Neural progenitor cell (in vitro differentiated cells): ENCODE measurements around the gene AUTS2. TPM values are rescaled to one million over a fixed set of nuclear protein-coding genes. Genes with fewer than 3 reads are reported as not detected.
A peak's percentile ranks its signal among the peaks of the same experiment; 100 is the strongest.

Experiments used
- DNase-seq: peaks from one replicate; pipeline ENCODE4 v3.0.0-alpha.2; 2016; ENCODE audit warnings: low spot score
- H2AFZ ChIP-seq: fragments of 200-600 bp; sonication (generic); replicated peaks from 2 replicates; pipeline ENCODE4 v1.6.1; 2016; ENCODE audit warnings: antibody characterized with exemption
- H3F3A ChIP-seq: fragments of 200-600 bp; sonication (generic); 2 replicates; pipeline ENCODE4 v1.6.1; 2016; ENCODE audit warnings: antibody characterized with exemption, low read depth
- H3K27ac ChIP-seq: fragments of 200-600 bp; sonication (generic); 2 replicates; pipeline ENCODE4 v1.5.1; 2016; ENCODE audit warnings: mild to moderate bottlenecking
- H3K27me3 ChIP-seq: fragments of 200-600 bp; sonication (generic); 2 replicates; pipeline ENCODE4 v1.6.1; 2016; ENCODE audit warnings: mild to moderate bottlenecking, moderate library complexity
- H3K36me3 ChIP-seq: fragments of 200-600 bp; sonication (generic); 2 replicates; pipeline ENCODE4 v1.5.1; 2016
- H3K4me1 ChIP-seq: fragments of 200-600 bp; sonication (generic); 2 replicates; pipeline ENCODE4 v1.6.1; 2016; ENCODE audit warnings: mixed run types
- H3K4me2 ChIP-seq: fragments of 200-600 bp; sonication (generic); 2 replicates; pipeline ENCODE4 v1.6.1; 2016
- H3K4me3 ChIP-seq: fragments of 200-600 bp; sonication (generic); 2 replicates; pipeline ENCODE4 v1.5.1; 2016
- H3K79me2 ChIP-seq: fragments of 200-600 bp; sonication (generic); 2 replicates; pipeline ENCODE4 v1.6.1; 2016; ENCODE audit warnings: low read depth
- H3K9ac ChIP-seq: fragments of 200-600 bp; sonication (generic); 2 replicates; pipeline ENCODE4 v1.6.1; 2016
- H3K9me3 ChIP-seq: fragments of 200-600 bp; sonication (generic); 2 replicates; pipeline ENCODE4 v1.5.1; 2016; ENCODE audit warnings: low read depth
- H4K20me1 ChIP-seq: fragments of 200-600 bp; sonication (generic); 2 replicates; pipeline ENCODE4 v1.6.1; 2016; ENCODE audit warnings: low read depth
- H3K27ac Mint-ChIP-seq: 3 replicates; pipeline ENCODE4 v1.8.0; 2021; ENCODE audit warnings: mixed read lengths
- H3K27me3 Mint-ChIP-seq: 2 replicates; pipeline ENCODE4 v1.8.0; 2022; ENCODE audit warnings: low read depth, mild to moderate bottlenecking, inconsistent platforms, moderate library complexity, mixed read lengths; ENCODE audit not compliant: insufficient read depth
- H3K36me3 Mint-ChIP-seq: 3 replicates; pipeline ENCODE4 v1.8.0; 2021; ENCODE audit warnings: mixed read lengths
- H3K4me1 Mint-ChIP-seq: 3 replicates; pipeline ENCODE4 v1.8.0; 2021; ENCODE audit warnings: mixed read lengths
- H3K4me3 Mint-ChIP-seq: 3 replicates; pipeline ENCODE4 v1.8.0; 2021; ENCODE audit warnings: mild to moderate bottlenecking, moderate library complexity, mixed read lengths
- H3K9me3 Mint-ChIP-seq: 3 replicates; pipeline ENCODE4 v1.8.0; 2020; ENCODE audit warnings: mixed read lengths
- CTCF ChIP-seq: fragments of 200-600 bp; sonication (generic); IDR thresholded peaks from 2 replicates; pipeline ENCODE4 v1.5.1; 2017; ENCODE audit warnings: antibody characterized with exemption, mild to moderate bottlenecking
- EZH2 ChIP-seq: fragments of 200-600 bp; sonication (generic); IDR thresholded peaks from 2 replicates; pipeline ENCODE4 v1.6.1; 2017; ENCODE audit warnings: antibody characterized with exemption, mild to moderate bottlenecking, moderate library complexity
- EZH2phosphoT487 ChIP-seq: fragments of 200-600 bp; sonication (generic); IDR thresholded peaks from 2 replicates; pipeline ENCODE4 v1.6.1; 2017; ENCODE audit warnings: antibody characterized with exemption
- total RNA-seq: library from RNA; depleted of rRNA; stranded (reverse); fragments of >200 nt; gene quantifications from 2 replicates; pipeline ENCODE4 v1.2.3, GENCODE V29; 2015; ENCODE audit warnings: low replicate concordance

AUTS2 gene
- total RNA-seq, 1 donor from 2014 or later, result 50.0 TPM

GRCh38 chr7:69652947-69653701, 54.8 kb downstream of the AUTS2 start:
- H2AFZ ChIP-seq, result no peak overlapping the region
- H3K4me2 ChIP-seq, result no peak overlapping the region
- no peak for DNase-seq
- H4K20me1 ChIP-seq, result peaks cover 89% of the 10 kb centered on the region
- TF ChIP-seq CTCF (no peak), EZH2 (no peak), EZH2phosphoT487 (no peak)
- peaks cover 57% of the 10 kb centered on the region for H3K4me1 Mint-ChIP-seq
- H3K9me3 ChIP-seq, result no peaks in the 10 kb centered on the region
- H3F3A ChIP-seq, result peaks cover 3% of the 10 kb centered on the region
- H3K4me3 Mint-ChIP-seq, result no peak overlapping the region
- H3K9ac ChIP-seq, result no peak overlapping the region
- H3K4me1 ChIP-seq, result peaks cover 17% of the 10 kb centered on the region
- no peaks in the 10 kb centered on the region for H3K79me2 ChIP-seq
- no peak overlapping the region for H3K27ac ChIP-seq
- H3K36me3 Mint-ChIP-seq, result no peaks in the 10 kb centered on the region
- H3K4me3 ChIP-seq, result no peak overlapping the region
- H3K9me3 Mint-ChIP-seq, result no peaks in the 10 kb centered on the region
- peaks cover 55% of the 10 kb centered on the region for H3K27me3 ChIP-seq
- H3K27me3 Mint-ChIP-seq, result peaks cover 2% of the 10 kb centered on the region
- H3K27ac Mint-ChIP-seq, result peak overlapping the region; percentile 34
- no peaks in the 10 kb centered on the region for H3K36me3 ChIP-seq

GRCh38 chr7:69653806-69654205, 55.5 kb downstream of the AUTS2 start:
- TF ChIP-seq CTCF (no peak), EZH2phosphoT487 (no peak)
- no peak overlapping the region for H3K4me3 Mint-ChIP-seq
- H3K27me3 ChIP-seq, result peaks cover 48% of the 10 kb centered on the region
- H3K4me2 ChIP-seq, result no peak overlapping the region
- H3K27ac Mint-ChIP-seq, result no peak overlapping the region
- H3K4me1 ChIP-seq, result peaks cover 17% of the 10 kb centered on the region
- H3F3A ChIP-seq, result peaks cover 3% of the 10 kb centered on the region
- H3K79me2 ChIP-seq, result no peaks in the 10 kb centered on the region
- no peak for DNase-seq
- H3K36me3 Mint-ChIP-seq, result no peaks in the 10 kb centered on the region
- no peak overlapping the region for H3K9ac ChIP-seq
- H3K27ac ChIP-seq, result no peak overlapping the region
- H3K9me3 ChIP-seq, result no peaks in the 10 kb centered on the region
- H3K4me1 Mint-ChIP-seq, result peaks cover 54% of the 10 kb centered on the region
- H3K27me3 Mint-ChIP-seq, result peaks cover 2% of the 10 kb centered on the region
- no peak overlapping the region for H3K4me3 ChIP-seq
- no peaks in the 10 kb centered on the region for H3K9me3 Mint-ChIP-seq
- H2AFZ ChIP-seq, result no peak overlapping the region
- H4K20me1 ChIP-seq, result peaks cover 95% of the 10 kb centered on the region
- H3K36me3 ChIP-seq, result no peaks in the 10 kb centered on the region

GRCh38 chr7:69654381-69654780, 56.1 kb downstream of the AUTS2 start:
- H3K4me2 ChIP-seq, result no peak overlapping the region
- peaks cover 56% of the 10 kb centered on the region for H3K4me1 Mint-ChIP-seq

More at GRCh38 chr7:69654381-69654780, 56.1 kb downstream of the AUTS2 start:
- no peak for TF ChIP-seq EZH2phosphoT487
- TF ChIP-seq CTCF, result no peak
- no peak for TF ChIP-seq EZH2
- H3K4me3 ChIP-seq, result no peak overlapping the region
- no peak overlapping the region for H2AFZ ChIP-seq
- peaks cover 95% of the 10 kb centered on the region for H4K20me1 ChIP-seq
- H3K9ac ChIP-seq, result no peak overlapping the region
- no peaks in the 10 kb centered on the region for H3K36me3 ChIP-seq
- H3K9me3 ChIP-seq, result no peaks in the 10 kb centered on the region
- H3F3A ChIP-seq, result peaks cover 3% of the 10 kb centered on the region
- H3K27me3 ChIP-seq, result peaks cover 42% of the 10 kb centered on the region
- H3K4me3 Mint-ChIP-seq, result no peak overlapping the region
- H3K79me2 ChIP-seq, result no peaks in the 10 kb centered on the region
- H3K4me1 ChIP-seq, result peaks cover 17% of the 10 kb centered on the region
- no peak overlapping the region for H3K27ac Mint-ChIP-seq
- H3K9me3 Mint-ChIP-seq, result no peaks in the 10 kb centered on the region
- no peaks in the 10 kb centered on the region for H3K36me3 Mint-ChIP-seq
- H3K27me3 Mint-ChIP-seq, result peaks cover 2% of the 10 kb centered on the region
- no peak for DNase-seq
- no peak overlapping the region for H3K27ac ChIP-seq
